Neural crest cell (in vitro differentiated cells): ENCODE results near the gene RHEB. TPM values are rescaled to one million over a fixed set of nuclear protein-coding genes. Genes with fewer than 3 reads are reported as not detected.

Experiments
- DNase-seq: peaks from one replicate; pipeline ENCODE4 v3.0.0; 2021; ENCODE audit warnings: low read depth, mixed read lengths, low spot score
- H3K27ac Mint-ChIP-seq: one replicate; pipeline ENCODE4 v1.8.0; 2021; ENCODE audit warnings: mild to moderate bottlenecking, mixed read lengths; ENCODE audit not compliant: unreplicated experiment
- H3K27me3 Mint-ChIP-seq: 2 replicates; pipeline ENCODE4 v1.8.0; 2021; ENCODE audit warnings: low read depth, mild to moderate bottlenecking, mixed read lengths
- H3K36me3 Mint-ChIP-seq: 2 replicates; pipeline ENCODE4 v1.8.0; 2021; ENCODE audit warnings: low read depth, mild to moderate bottlenecking, mixed read lengths
- H3K4me1 Mint-ChIP-seq: 2 replicates; pipeline ENCODE4 v1.8.0; 2021; ENCODE audit warnings: mixed read lengths
- H3K4me3 Mint-ChIP-seq: one replicate; pipeline ENCODE4 v1.8.0; 2021; ENCODE audit warnings: mild to moderate bottlenecking, mixed read lengths
- H3K9me3 Mint-ChIP-seq: 2 replicates; pipeline ENCODE4 v1.8.0; 2021; ENCODE audit warnings: mixed read lengths
- CTCF ChIP-seq: fragments of 200-600 bp; sonication (generic); conservative IDR thresholded peaks from 2 replicates; pipeline ENCODE4 v1.5.0; 2021; ENCODE audit warnings: antibody characterized with exemption, mild to moderate bottlenecking
- microRNA-seq: library from miRNA; unstranded; fragments of <30 nt; microRNA quantifications from one replicate; pipeline ENCODE4, GENCODE V29; 2020
- total RNA-seq: library from RNA; stranded (reverse); gene quantifications from 2 replicates; pipeline ENCODE4 v1.2.1, GENCODE V29; 2021

The RHEB gene
- total RNA-seq, 1 donor from 2014 or later: 92.9 TPM

DNA sequence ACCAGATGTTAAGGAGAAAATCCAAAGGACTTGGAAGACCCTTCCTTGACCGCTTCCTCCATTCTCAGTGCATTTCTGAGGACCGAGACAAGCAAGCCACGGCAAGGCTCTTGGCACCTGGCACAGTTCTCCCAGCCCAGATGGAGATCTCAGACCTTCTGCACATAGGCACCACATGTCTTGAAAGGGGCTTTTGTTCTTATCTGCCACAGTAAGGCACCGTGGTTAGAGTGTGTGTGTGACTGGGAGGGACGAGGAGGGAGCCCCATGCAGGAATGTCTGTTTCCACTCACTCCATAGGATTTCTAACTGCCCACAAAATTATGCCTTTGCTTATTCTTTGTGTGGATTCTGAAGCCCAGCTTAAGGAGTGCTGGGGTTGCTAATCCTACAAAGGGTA lies 99.6 kb downstream of the RHEB start:
- no peak for TF ChIP-seq CTCF
- Mint-ChIP-seq H3K27me3 (peaks cover 8% of the 10 kb centered on the region), H3K4me1 (no peaks in the 10 kb centered on the region)

DNA sequence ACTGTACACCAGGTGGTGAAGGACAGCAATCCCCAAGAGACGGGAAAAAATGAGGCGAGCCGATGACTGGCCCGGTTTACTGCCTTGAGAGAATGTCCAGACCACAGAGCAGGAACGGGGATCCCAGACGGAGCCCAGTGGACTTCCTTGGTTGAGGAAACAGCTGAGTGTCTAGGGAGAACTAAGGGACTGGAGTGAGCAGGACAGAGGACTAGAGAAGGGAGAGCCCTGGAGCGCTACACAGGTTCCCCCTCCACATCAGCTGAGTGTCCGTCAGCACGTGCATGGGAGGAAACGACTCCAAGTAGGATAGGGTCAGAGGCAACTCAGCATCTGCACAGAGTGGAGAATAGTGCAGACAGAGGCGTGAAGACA lies 102.8 kb downstream of the RHEB start:
- TF ChIP-seq CTCF: no peak
- peaks cover 10% of the 10 kb centered on the region for H3K36me3 Mint-ChIP-seq

More for the DNA sequence above, 99.6 kb downstream of the RHEB start:
- no peak overlapping the region for H3K27ac Mint-ChIP-seq
- DNase-seq: no peak
- no peak overlapping the region for H3K4me3 Mint-ChIP-seq
- H3K36me3 Mint-ChIP-seq: peaks cover 13% of the 10 kb centered on the region
- H3K9me3 Mint-ChIP-seq: peaks cover 12% of the 10 kb centered on the region

GRCh38 chr7:151416112-151416940 lies 103.4 kb downstream of the RHEB start:
- DNase-seq: no peak
- Mint-ChIP-seq H3K36me3 (peaks cover 9% of the 10 kb centered on the region), H3K27ac (no peak overlapping the region), H3K4me3 (no peak overlapping the region), H3K27me3 (peaks cover 28% of the 10 kb centered on the region), H3K9me3 (peaks cover 4% of the 10 kb centered on the region), H3K4me1 (no peaks in the 10 kb centered on the region)
- no peak for TF ChIP-seq CTCF

More for the DNA sequence above, 102.8 kb downstream of the RHEB start:
- H3K27me3 Mint-ChIP-seq: peaks cover 22% of the 10 kb centered on the region
- H3K4me3 Mint-ChIP-seq: no peak overlapping the region
- H3K9me3 Mint-ChIP-seq: peaks cover 6% of the 10 kb centered on the region
- DNase-seq: no peak
- no peaks in the 10 kb centered on the region for H3K4me1 Mint-ChIP-seq
- H3K27ac Mint-ChIP-seq: peak overlapping the region; percentile 58

Small RNA genes within 50 kb of the gene (microRNA-seq; reads per million reads assigned to microRNA genes)
- not detected for gene MIR3907

Other genes starting within 250 kb of the RHEB start
- 32.6 and 33.2 TPM in 2 replicates for gene NUB1, start 178.1 kb downstream of the RHEB start, total RNA-seq
- gene WDR86, start 109.9 kb downstream of the RHEB start, total RNA-seq: 24.8 and 29.8 TPM in 2 replicates
- 0.16 and 0.32 TPM in 2 replicates for gene CRYGN, start 79.8 kb downstream of the RHEB start, total RNA-seq